ENCODE data around the gene GREB1. TPM values are rescaled to one million over a fixed set of nuclear protein-coding genes. Genes with fewer than 3 reads are reported as not detected.

GREB1 gene
- total and polyA plus RNA-seq, 2 of the 13 experiments (the other 11 are each of a cell fraction or from before 2014, with no cell fraction given) = 31.3 to 61.2 TPM

DNA sequence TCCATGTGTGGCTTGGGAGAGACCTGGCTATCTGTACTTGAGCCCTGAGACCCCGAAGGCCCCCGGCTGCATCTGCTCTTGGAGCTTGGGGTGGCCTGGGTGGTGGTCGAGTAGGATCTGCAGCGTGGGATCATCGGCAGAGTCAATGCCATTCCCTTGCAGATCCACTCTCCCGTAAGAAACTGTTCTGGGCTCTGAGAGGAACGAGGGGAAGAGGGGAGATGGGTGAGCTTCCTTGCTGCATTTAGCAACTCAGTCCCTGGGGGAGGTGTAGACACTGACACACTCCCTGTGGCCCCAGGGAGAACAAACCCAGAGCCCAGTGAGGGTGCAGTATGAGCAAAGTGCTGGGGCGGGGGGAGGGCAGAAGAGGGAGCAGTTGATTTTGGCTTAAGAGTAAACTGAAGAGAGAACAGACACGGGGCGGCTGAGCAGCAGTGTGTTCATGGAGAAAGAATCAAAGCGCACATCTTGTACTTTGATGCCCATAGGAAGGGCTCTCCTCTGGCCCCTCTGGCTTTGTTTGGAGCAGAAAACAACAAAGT, 8.5 kb downstream of the GREB1 start (continued):
- TF ChIP-seq, protein P1, sequence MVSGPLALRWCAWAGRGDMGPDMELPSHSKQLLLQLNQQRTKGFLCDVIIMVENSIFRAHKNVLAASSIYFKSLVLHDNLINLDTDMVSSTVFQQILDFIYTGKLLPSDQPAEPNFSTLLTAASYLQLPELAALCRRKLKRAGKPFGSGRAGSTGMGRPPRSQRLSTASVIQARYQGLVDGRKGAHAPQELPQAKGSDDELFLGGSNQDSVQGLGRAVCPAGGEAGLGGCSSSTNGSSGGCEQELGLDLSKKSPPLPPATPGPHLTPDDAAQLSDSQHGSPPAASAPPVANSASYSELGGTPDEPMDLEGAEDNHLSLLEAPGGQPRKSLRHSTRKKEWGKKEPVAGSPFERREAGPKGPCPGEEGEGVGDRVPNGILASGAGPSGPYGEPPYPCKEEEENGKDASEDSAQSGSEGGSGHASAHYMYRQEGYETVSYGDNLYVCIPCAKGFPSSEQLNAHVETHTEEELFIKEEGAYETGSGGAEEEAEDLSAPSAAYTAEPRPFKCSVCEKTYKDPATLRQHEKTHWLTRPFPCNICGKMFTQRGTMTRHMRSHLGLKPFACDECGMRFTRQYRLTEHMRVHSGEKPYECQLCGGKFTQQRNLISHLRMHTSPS (CRISPR knock-in tag; IDR thresholded peaks at IDR 0.05; ENCODE audit: low read depth) = no peak
- TF ChIP-seq PHF8 (CRISPR knock-in tag; IDR thresholded peaks at IDR 0.05) = no peak
- no peak; the same call in 1 of the 2 replicates for TF ChIP-seq TGIF2 (CRISPR knock-in tag; IDR thresholded peaks at IDR 0.05)
- TF ChIP-seq NCOR1 (IDR thresholded peaks at IDR 0.05; ENCODE audit: borderline replicate concordance, low read length) = no peak
- no peak for TF ChIP-seq PRPF4 (IDR thresholded peaks at IDR 0.05; ENCODE audit: low read depth, low read length, poor library complexity, severe bottlenecking)
- no peak for TF ChIP-seq FOXC1 (CRISPR knock-in tag; IDR thresholded peaks at IDR 0.05; ENCODE audit: borderline replicate concordance)
- TF ChIP-seq AFF4 (CRISPR knock-in tag; IDR thresholded peaks at IDR 0.05) = no peak; the same call in 1 of the 2 replicates
- TF ChIP-seq, protein P2, sequence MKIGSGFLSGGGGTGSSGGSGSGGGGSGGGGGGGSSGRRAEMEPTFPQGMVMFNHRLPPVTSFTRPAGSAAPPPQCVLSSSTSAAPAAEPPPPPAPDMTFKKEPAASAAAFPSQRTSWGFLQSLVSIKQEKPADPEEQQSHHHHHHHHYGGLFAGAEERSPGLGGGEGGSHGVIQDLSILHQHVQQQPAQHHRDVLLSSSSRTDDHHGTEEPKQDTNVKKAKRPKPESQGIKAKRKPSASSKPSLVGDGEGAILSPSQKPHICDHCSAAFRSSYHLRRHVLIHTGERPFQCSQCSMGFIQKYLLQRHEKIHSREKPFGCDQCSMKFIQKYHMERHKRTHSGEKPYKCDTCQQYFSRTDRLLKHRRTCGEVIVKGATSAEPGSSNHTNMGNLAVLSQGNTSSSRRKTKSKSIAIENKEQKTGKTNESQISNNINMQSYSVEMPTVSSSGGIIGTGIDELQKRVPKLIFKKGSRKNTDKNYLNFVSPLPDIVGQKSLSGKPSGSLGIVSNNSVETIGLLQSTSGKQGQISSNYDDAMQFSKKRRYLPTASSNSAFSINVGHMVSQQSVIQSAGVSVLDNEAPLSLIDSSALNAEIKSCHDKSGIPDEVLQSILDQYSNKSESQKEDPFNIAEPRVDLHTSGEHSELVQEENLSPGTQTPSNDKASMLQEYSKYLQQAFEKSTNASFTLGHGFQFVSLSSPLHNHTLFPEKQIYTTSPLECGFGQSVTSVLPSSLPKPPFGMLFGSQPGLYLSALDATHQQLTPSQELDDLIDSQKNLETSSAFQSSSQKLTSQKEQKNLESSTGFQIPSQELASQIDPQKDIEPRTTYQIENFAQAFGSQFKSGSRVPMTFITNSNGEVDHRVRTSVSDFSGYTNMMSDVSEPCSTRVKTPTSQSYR (CRISPR knock-in tag; IDR thresholded peaks at IDR 0.05; ENCODE audit: borderline replicate concordance) = no peak
- TF ChIP-seq, protein P3, sequence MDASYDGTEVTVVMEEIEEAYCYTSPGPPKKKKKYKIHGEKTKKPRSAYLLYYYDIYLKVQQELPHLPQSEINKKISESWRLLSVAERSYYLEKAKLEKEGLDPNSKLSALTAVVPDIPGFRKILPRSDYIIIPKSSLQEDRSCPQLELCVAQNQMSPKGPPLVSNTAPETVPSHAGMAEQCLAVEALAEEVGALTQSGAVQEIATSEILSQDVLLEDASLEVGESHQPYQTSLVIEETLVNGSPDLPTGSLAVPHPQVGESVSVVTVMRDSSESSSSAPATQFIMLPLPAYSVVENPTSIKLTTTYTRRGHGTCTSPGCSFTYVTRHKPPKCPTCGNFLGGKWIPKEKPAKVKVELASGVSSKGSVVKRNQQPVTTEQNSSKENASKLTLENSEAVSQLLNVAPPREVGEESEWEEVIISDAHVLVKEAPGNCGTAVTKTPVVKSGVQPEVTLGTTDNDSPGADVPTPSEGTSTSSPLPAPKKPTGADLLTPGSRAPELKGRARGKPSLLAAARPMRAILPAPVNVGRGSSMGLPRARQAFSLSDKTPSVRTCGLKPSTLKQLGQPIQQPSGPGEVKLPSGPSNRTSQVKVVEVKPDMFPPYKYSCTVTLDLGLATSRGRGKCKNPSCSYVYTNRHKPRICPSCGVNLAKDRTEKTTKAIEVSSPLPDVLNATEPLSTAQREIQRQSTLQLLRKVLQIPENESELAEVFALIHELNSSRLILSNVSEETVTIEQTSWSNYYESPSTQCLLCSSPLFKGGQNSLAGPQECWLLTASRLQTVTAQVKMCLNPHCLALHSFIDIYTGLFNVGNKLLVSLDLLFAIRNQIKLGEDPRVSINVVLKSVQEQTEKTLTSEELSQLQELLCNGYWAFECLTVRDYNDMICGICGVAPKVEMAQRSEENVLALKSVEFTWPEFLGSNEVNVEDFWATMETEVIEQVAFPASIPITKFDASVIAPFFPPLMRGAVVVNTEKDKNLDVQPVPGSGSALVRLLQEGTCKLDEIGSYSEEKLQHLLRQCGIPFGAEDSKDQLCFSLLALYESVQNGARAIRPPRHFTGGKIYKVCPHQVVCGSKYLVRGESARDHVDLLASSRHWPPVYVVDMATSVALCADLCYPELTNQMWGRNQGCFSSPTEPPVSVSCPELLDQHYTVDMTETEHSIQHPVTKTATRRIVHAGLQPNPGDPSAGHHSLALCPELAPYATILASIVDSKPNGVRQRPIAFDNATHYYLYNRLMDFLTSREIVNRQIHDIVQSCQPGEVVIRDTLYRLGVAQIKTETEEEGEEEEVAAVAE (CRISPR knock-in tag; IDR thresholded peaks at IDR 0.05; ENCODE audit: borderline replicate concordance) = no peak
- no peak for TF ChIP-seq ONECUT2 (CRISPR knock-in tag; IDR thresholded peaks at IDR 0.05)
- TF ChIP-seq KDM5B (CRISPR knock-in tag; IDR thresholded peaks at IDR 0.05; ENCODE audit: borderline replicate concordance) = peak; percentile 55; the same call in 1 of the 2 replicates
- TF ChIP-seq, protein P4, sequence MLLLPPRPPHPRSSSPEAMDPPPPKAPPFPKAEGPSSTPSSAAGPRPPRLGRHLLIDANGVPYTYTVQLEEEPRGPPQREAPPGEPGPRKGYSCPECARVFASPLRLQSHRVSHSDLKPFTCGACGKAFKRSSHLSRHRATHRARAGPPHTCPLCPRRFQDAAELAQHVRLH (CRISPR knock-in tag; IDR thresholded peaks at IDR 0.05; ENCODE audit: borderline replicate concordance, low read depth) = no peak
- TF ChIP-seq ELF4 (CRISPR knock-in tag; IDR thresholded peaks at IDR 0.05; ENCODE audit: borderline replicate concordance) = no peak
- TF ChIP-seq HNRNPLL (IDR thresholded peaks at IDR 0.05; ENCODE audit: low read depth, low read length, poor library complexity, severe bottlenecking) = no peak
- TF ChIP-seq ZNF572 (CRISPR knock-in tag; IDR thresholded peaks at IDR 0.05) = no peak
- TF ChIP-seq IRX3 (CRISPR knock-in tag; IDR thresholded peaks at IDR 0.05; ENCODE audit: borderline replicate concordance, low read depth) = no peak

All from HepG2 (cell line).